HCT116 (cell line): ENCODE data around the gene ESPL1. TPM values are rescaled to one million over a fixed set of nuclear protein-coding genes. Genes with fewer than 3 reads are reported as not detected.

Source experiments
- ATAC-seq: fragments of 200-7000 bp; cut with Tn5 transposase; 2 replicates; pipeline ENCODE4 v1.9.1; 2020; ENCODE audit warnings: mild to moderate bottlenecking, moderate library complexity
- BruUV-seq: library from RNA; stranded (reverse); fragments of 400-500 nt; replicated peaks from 2 replicates; lab custom pipeline; 2021; lab: Mats Ljungman, UMichigan
- CTCF ChIA-PET: fragments of 300-600 bp; sonication (Branson Sonifier 250); formaldehyde crosslinking; loops from one replicate; lab custom pipeline; 2021; ENCODE audit warnings: antibody characterized with exemption; lab: Charles Lee
- POLR2A ChIA-PET: fragments of 300-600, 350-600 bp; sonication (Branson Sonifier 250); formaldehyde crosslinking; loops from one replicate; lab custom pipeline; 2021; ENCODE audit warnings: antibody characterized with exemption; lab: Charles Lee
- RAD21 ChIA-PET, 2 experiments: fragments of 300-600 bp; sonication (Branson Sonifier 250); formaldehyde crosslinking; loops; one replicate each; lab custom pipeline; 2023; ENCODE audit warnings: low total read pairs in 2 of 2; ENCODE audit not compliant: uncharacterized antibody in 2 of 2, unreplicated experiment in 2 of 2, low non-redundant PET in 1 of 2; lab: Charles Lee
- DNase-seq: peaks from one replicate; pipeline ENCODE4 v3.0.0-alpha.2; 2010; ENCODE audit warnings: low read depth, low spot score
- H2AFZ ChIP-seq: fragments of 200-600 bp; shearing (Covaris generic), sonication (generic); 2 replicates; pipeline ENCODE4 v1.6.1; 2017; ENCODE audit warnings: low read depth, mixed run types, mixed read lengths, antibody characterized with exemption, low read length; ENCODE audit not compliant: poor library complexity, severe bottlenecking
- H3K27ac ChIP-seq: 2 replicates; pipeline ENCODE4 v1.5.1; 2012; ENCODE audit warnings: low read depth, low read length
- H3K27me3 ChIP-seq: fragments of 200-600 bp; sonication (generic); 2 replicates; pipeline ENCODE4 v1.6.1; 2016; ENCODE audit warnings: mixed run types, low read length, mixed read lengths; ENCODE audit not compliant: insufficient read depth
- H3K36me3 ChIP-seq, 2 experiments: fragments of 200-500 bp in 1 of 2; fragments of 200-600 bp in 1 of 2; sonication (Bioruptor generic) in 1 of 2; sonication (generic) in 1 of 2; 2 replicates each; pipeline versions ENCODE4 v1.5.1 to v1.6.1; 2014 to 2016; ENCODE audit warnings: low read length in 2 of 2, inconsistent platforms in 1 of 2, mixed read lengths in 1 of 2, mixed run types in 1 of 2; ENCODE audit not compliant: insufficient read depth in 2 of 2, control insufficient read depth in 1 of 2
- H3K4me1 ChIP-seq, 2 experiments: fragments of 200-600 bp in 1 of 2; sonication (generic) in 1 of 2; 2 replicates each; pipeline versions ENCODE4 v1.5.1 to v1.6.1; 2012 to 2017; ENCODE audit warnings: low read length in 2 of 2, inconsistent platforms in 1 of 2, mild to moderate bottlenecking in 1 of 2, mixed read lengths in 1 of 2, mixed run types in 1 of 2, moderate library complexity in 1 of 2; ENCODE audit not compliant: insufficient read depth in 2 of 2, control insufficient read depth in 1 of 2
- H3K4me2 ChIP-seq: fragments of 200-600 bp; sonication (generic); 2 replicates; pipeline ENCODE4 v1.6.1; 2017; ENCODE audit warnings: mixed run types, low read length, mixed read lengths
- H3K4me3 ChIP-seq, 2 experiments: fragments of 200-600 bp in 1 of 2; sonication (generic) in 1 of 2; replicated peaks in 1 of 2; 2 replicates each; pipeline ENCODE4 v1.5.1; 2011 to 2016; ENCODE audit warnings: low read length in 2 of 2, control low read depth in 1 of 2, low read depth in 1 of 2, mild to moderate bottlenecking in 1 of 2, mixed read lengths in 1 of 2, mixed run types in 1 of 2
- H3K79me2 ChIP-seq: fragments of 200-600 bp; sonication (generic); 2 replicates; pipeline ENCODE4 v1.6.1; 2017; ENCODE audit warnings: mild to moderate bottlenecking, mixed run types, low read length, moderate library complexity, mixed read lengths; ENCODE audit not compliant: insufficient read depth
- H3K9ac ChIP-seq: fragments of 200-600 bp; sonication (generic); 2 replicates; pipeline ENCODE4 v1.6.1; 2016; ENCODE audit warnings: low read length, mixed read lengths
- H3K9me2 ChIP-seq: fragments of 200-600 bp; sonication (generic), shearing (Covaris generic); 2 replicates; pipeline ENCODE4 v1.6.1; 2017; ENCODE audit warnings: mixed run types, mild to moderate bottlenecking, moderate library complexity; ENCODE audit not compliant: insufficient read depth
- H3K9me3 ChIP-seq, 2 experiments: fragments of 200-500 bp in 1 of 2; fragments of 200-600 bp in 1 of 2; sonication (Bioruptor generic) in 1 of 2; sonication (generic) in 1 of 2; 2 replicates each; pipeline ENCODE4 v1.6.1; 2014 to 2017; ENCODE audit warnings: low read length in 2 of 2, mixed read lengths in 2 of 2, inconsistent platforms in 1 of 2, low read depth in 1 of 2, mild to moderate bottlenecking in 1 of 2, mixed run types in 1 of 2, moderate library complexity in 1 of 2; ENCODE audit not compliant: control insufficient read depth in 1 of 2, insufficient read depth in 1 of 2
- H4K20me1 ChIP-seq: fragments of 200-600 bp; sonication (generic), shearing (Covaris generic); 2 replicates; pipeline ENCODE4 v1.6.1; 2017; ENCODE audit warnings: mixed run types, mild to moderate bottlenecking, moderate library complexity; ENCODE audit not compliant: insufficient read depth
- CEBPB ChIP-seq: IDR thresholded peaks from 2 replicates; pipeline ENCODE4 v1.6.1; 2012; ENCODE audit warnings: low read depth
- EGR1 ChIP-seq: IDR thresholded peaks from 2 replicates; pipeline ENCODE4 v1.6.1; 2012; ENCODE audit warnings: low read depth
- ELF1 ChIP-seq: IDR thresholded peaks from 2 replicates; pipeline ENCODE4 v1.6.1; 2012; ENCODE audit warnings: low read depth, borderline replicate concordance
- JUND ChIP-seq: IDR thresholded peaks from 2 replicates; pipeline ENCODE4 v1.6.1; 2012
- POLR2AphosphoS5 ChIP-seq: IDR thresholded peaks from 2 replicates; pipeline ENCODE4 v1.6.1; 2011; ENCODE audit warnings: mild to moderate bottlenecking, low read depth, low read length, moderate library complexity
- RAD21 ChIP-seq: IDR thresholded peaks from 2 replicates; pipeline ENCODE4 v1.6.1; 2012; ENCODE audit warnings: low read depth, mild to moderate bottlenecking
- YY1 ChIP-seq: IDR thresholded peaks from 2 replicates; pipeline ENCODE4 v1.6.1; 2011; ENCODE audit warnings: low read length, low read depth, moderate library complexity, mild to moderate bottlenecking; ENCODE audit not compliant: insufficient replicate concordance; ENCODE audit errors: extremely low read depth
- ZFX ChIP-seq: fragments of 450-650 bp; IDR thresholded peaks from 2 replicates; pipeline ENCODE4 v1.6.1; 2017
- intact Hi-C: fragments of 100-400 bp; cut with micrococcal nuclease; formaldehyde crosslinking; loops from 2 replicates; pipeline ENCODE4 v1.10.0; 2022
- total RNA-seq: library from RNA; stranded (reverse); gene quantifications from one replicate; pipeline ENCODE4 v1.2.1, GENCODE V29; 2021; ENCODE audit not compliant: unreplicated experiment
- TF ChIP-seq, protein P1 (sequence below): IDR thresholded peaks from 2 replicates; pipeline ENCODE4 v1.6.1; 2012

The ESPL1 gene
- total RNA-seq, 1 experiment from 2014 or later, result 50.3 TPM

GRCh38 chr12:53239643-53240258 lies 28.3 kb upstream of the ESPL1 start:
- peaks cover 7 to 19% of the 10 kb centered on the region in 2 experiments; a peak in 3 of 4 replicates for H3K4me1 ChIP-seq
- CTCF ChIA-PET, result no interaction called here
- BruUV-seq, result no TSS peak
- no peaks in the 10 kb centered on the region for H4K20me1 ChIP-seq
- no peak for DNase-seq
- POLR2A ChIA-PET, result no interaction called here
- no peak overlapping the region for H3K9ac ChIP-seq
- H3K36me3 ChIP-seq, result no peaks in the 10 kb centered on the region
- no peaks in the 10 kb centered on the region for H3K9me2 ChIP-seq
- no peak for TF ChIP-seq YY1
- TF ChIP-seq ZFX, result no peak
- TF ChIP-seq ELF1, result no peak
- no peak for TF ChIP-seq JUND
- no peak for TF ChIP-seq RAD21
- TF ChIP-seq POLR2AphosphoS5, result no peak
- TF ChIP-seq EGR1, result no peak
- TF ChIP-seq, protein P1, sequence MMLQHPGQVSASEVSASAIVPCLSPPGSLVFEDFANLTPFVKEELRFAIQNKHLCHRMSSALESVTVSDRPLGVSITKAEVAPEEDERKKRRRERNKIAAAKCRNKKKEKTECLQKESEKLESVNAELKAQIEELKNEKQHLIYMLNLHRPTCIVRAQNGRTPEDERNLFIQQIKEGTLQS, result no peak
- TF ChIP-seq CEBPB, result no peak
- H3K27me3 ChIP-seq, result peaks cover 3% of the 10 kb centered on the region; the same call in 1 of the 2 replicates
- ATAC-seq, result no peak
- H2AFZ ChIP-seq, result no peak overlapping the region
- no peaks in the 10 kb centered on the region for H3K79me2 ChIP-seq
- no peak overlapping the region for H3K4me2 ChIP-seq
- no peak overlapping the region for H3K4me3 ChIP-seq
- RAD21 ChIA-PET, result no interaction called here
- no peak overlapping the region for H3K27ac ChIP-seq
- no peaks in the 10 kb centered on the region for H3K9me3 ChIP-seq
- intact Hi-C loops, result no loop called here
